Uterus (tissue), 2 donors: Measurements from ENCODE around the gene SCP2.

Experiments
- POLR2A ChIP-seq, 2 donors: fragments of 450-650 bp; IDR thresholded peaks; one replicate each; pipeline ENCODE4 v1.6.1; 2016; ENCODE audit warnings: antibody characterized with exemption in 2 of 2, mild to moderate bottlenecking in 1 of 2, moderate library complexity in 1 of 2
- TF ChIP-seq, protein P1 (sequence below), 4 experiments: fragments of 200-600 bp in 2 of 4; fragments of 450-650 bp in 2 of 4; sonication (generic) in 2 of 4; IDR thresholded peaks; one replicate each; pipeline ENCODE4 v1.5.1; 2016 to 2019; ENCODE audit warnings: antibody characterized with exemption in 4 of 4, mild to moderate bottlenecking in 2 of 4, moderate library complexity in 1 of 4

DNA sequence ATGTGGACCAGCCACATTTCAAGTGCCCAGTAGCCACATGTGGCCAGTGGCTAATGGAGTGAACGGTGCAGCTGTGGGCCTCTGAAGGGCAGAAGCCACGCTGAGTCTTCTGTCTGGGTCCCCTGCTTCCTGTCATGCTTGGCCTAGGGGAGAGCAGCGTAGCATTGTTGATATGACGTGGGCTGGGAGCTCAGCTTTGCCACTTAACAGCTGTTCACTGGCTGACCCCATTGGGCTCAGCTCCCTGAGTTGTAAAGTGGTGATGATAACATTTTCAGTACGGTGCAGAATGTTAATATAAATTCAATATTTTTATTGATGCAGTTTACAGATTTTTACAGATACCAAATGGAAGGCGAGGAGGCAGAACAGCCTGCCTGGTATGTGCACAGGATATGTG, 139.4 kb downstream of the SCP2 start:
- TF ChIP-seq, protein P1, sequence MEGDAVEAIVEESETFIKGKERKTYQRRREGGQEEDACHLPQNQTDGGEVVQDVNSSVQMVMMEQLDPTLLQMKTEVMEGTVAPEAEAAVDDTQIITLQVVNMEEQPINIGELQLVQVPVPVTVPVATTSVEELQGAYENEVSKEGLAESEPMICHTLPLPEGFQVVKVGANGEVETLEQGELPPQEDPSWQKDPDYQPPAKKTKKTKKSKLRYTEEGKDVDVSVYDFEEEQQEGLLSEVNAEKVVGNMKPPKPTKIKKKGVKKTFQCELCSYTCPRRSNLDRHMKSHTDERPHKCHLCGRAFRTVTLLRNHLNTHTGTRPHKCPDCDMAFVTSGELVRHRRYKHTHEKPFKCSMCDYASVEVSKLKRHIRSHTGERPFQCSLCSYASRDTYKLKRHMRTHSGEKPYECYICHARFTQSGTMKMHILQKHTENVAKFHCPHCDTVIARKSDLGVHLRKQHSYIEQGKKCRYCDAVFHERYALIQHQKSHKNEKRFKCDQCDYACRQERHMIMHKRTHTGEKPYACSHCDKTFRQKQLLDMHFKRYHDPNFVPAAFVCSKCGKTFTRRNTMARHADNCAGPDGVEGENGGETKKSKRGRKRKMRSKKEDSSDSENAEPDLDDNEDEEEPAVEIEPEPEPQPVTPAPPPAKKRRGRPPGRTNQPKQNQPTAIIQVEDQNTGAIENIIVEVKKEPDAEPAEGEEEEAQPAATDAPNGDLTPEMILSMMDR (IDR thresholded peaks at IDR 0.05) = no peak
- no peak for TF ChIP-seq POLR2A (IDR thresholded peaks at IDR 0.05)
